HepG2 (cell line): ENCODE measurements around the gene SLC19A3. TPM values are rescaled to one million over a fixed set of nuclear protein-coding genes. Genes with fewer than 3 reads are reported as not detected.
"Not testable (repeated sequence)": the region's sequence is repeated elsewhere in the genome, so short reads cannot be mapped to it uniquely, and the experiment has no call there.

ENCODE experiments used
- ATAC-seq: fragments of 200-7000 bp; cut with Tn5 transposase; 3 replicates; pipeline ENCODE4 v1.9.1; 2020; ENCODE audit warnings: mild to moderate bottlenecking, moderate library complexity
- BruUV-seq: library from RNA; stranded (reverse); fragments of 400-500 nt; replicated peaks from 2 replicates; lab custom pipeline; 2021; lab: Mats Ljungman, UMichigan
- CTCF ChIA-PET: fragments of 300-600 bp; formaldehyde crosslinking; extraction: SDS; loops from one replicate; lab custom pipeline; 2021; ENCODE audit warnings: low total read pairs, inconsistent platforms, low intra/inter-chr PET ratio; lab: Yijun Ruan, JAX
- POLR2A ChIA-PET: fragments of 350-600 bp; sonication (Branson Sonifier 250); formaldehyde crosslinking; loops from one replicate; lab custom pipeline; 2020; ENCODE audit warnings: antibody characterized with exemption, inconsistent platforms; lab: Yijun Ruan, JAX
- DNase-seq: peaks from one replicate; pipeline ENCODE4 v3.0.0-alpha.2; 2015; ENCODE audit warnings: low spot score
- FAIRE-seq: peaks from 3 replicates; lab custom pipeline; 2011; peaks lifted over from hg19 to GRCh38; lab: Jason Lieb, UNC
- H2AFZ ChIP-seq: one replicate; pipeline ENCODE4 v1.6.1; 2011; ENCODE audit warnings: low read length, inconsistent platforms
- H3K27ac ChIP-seq: fragments of 300-600 bp; 3 replicates; pipeline ENCODE4 v1.8.0; 2011; ENCODE audit warnings: mixed run types, mild to moderate bottlenecking, mixed read lengths, low read length, inconsistent platforms; ENCODE audit not compliant: insufficient read depth; ENCODE audit errors: extremely low read length
- H3K27me3 ChIP-seq, 2 experiments: fragments of 200-600 bp in 1 of 2; 2 replicates in 1 of 2; 3 replicates in 1 of 2; pipeline versions ENCODE4 v1.6.0 to v1.8.0; 2011; ENCODE audit warnings: low read length in 2 of 2, mild to moderate bottlenecking in 2 of 2, moderate library complexity in 2 of 2, inconsistent platforms in 1 of 2; ENCODE audit not compliant: insufficient read depth in 2 of 2, control insufficient read depth in 1 of 2
- H3K36me3 ChIP-seq, 2 experiments: fragments of 200-600 bp in 1 of 2; replicated peaks in 1 of 2; 2 replicates in 1 of 2; 3 replicates in 1 of 2; pipeline versions ENCODE4 v1.5.1 to v1.8.0; 2011; ENCODE audit warnings: low read length in 2 of 2, inconsistent platforms in 1 of 2; ENCODE audit not compliant: insufficient read depth in 2 of 2, control insufficient read depth in 1 of 2
- H3K4me1 ChIP-seq: 2 replicates; pipeline ENCODE4 v1.5.1; 2012; ENCODE audit warnings: low read length, inconsistent platforms; ENCODE audit not compliant: insufficient read depth
- H3K4me2 ChIP-seq: 2 replicates; pipeline ENCODE4 v1.6.0; 2011; ENCODE audit warnings: low read depth, low read length, inconsistent platforms
- H3K4me3 ChIP-seq, 3 experiments: fragments of 200-600 bp in 1 of 3; sonication (generic), shearing (Covaris generic) in 1 of 3; replicated peaks in 1 of 3; 2 replicates each; pipeline ENCODE4 v1.5.1; 2011 to 2016; ENCODE audit warnings: low read length in 3 of 3, inconsistent platforms in 2 of 3, low read depth in 2 of 3, mild to moderate bottlenecking in 2 of 3, control low read depth in 1 of 3, mixed read lengths in 1 of 3; ENCODE audit not compliant: insufficient read depth in 1 of 3
- H3K79me2 ChIP-seq: one replicate; pipeline ENCODE4 v1.6.1; 2011; ENCODE audit warnings: low read length, inconsistent platforms; ENCODE audit not compliant: insufficient read depth
- H3K9ac ChIP-seq: 2 replicates; pipeline ENCODE4 v1.6.0; 2011; ENCODE audit warnings: mild to moderate bottlenecking, low read depth, low read length, inconsistent platforms; ENCODE audit not compliant: insufficient read depth
- H3K9me3 ChIP-seq: 2 replicates; pipeline ENCODE4 v1.5.1; 2012; ENCODE audit warnings: mild to moderate bottlenecking, low read length
- H4K20me1 ChIP-seq: 2 replicates; pipeline ENCODE4 v1.6.0; 2011; ENCODE audit warnings: inconsistent platforms, mild to moderate bottlenecking, low read length, moderate library complexity; ENCODE audit not compliant: insufficient read depth
- FOXA3 ChIP-seq: IDR thresholded peaks from 2 replicates; pipeline ENCODE4 v1.6.1; 2016; ENCODE audit warnings: missing genetic modification reagents, missing compliant biosample characterization
- HDAC2 ChIP-seq: sonication (generic); formaldehyde crosslinking; IDR thresholded peaks from 2 replicates; pipeline ENCODE4 v1.4.0; 2020; ENCODE audit warnings: missing genetic modification reagents
- SAP130 ChIP-seq: IDR thresholded peaks from 2 replicates; pipeline ENCODE4 v1.6.1; 2016; ENCODE audit warnings: low read depth
- ZFX ChIP-seq: sonication (generic); formaldehyde crosslinking; IDR thresholded peaks from 2 replicates; pipeline ENCODE4 v1.4.0; 2020; ENCODE audit warnings: mild to moderate bottlenecking, low read depth, missing genetic modification reagents, moderate library complexity
- ZMYM3 ChIP-seq: sonication (generic); formaldehyde crosslinking; IDR thresholded peaks from 2 replicates; pipeline ENCODE4 v1.5.1; 2020; ENCODE audit warnings: mild to moderate bottlenecking, missing genetic modification reagents
- ZMYM4 ChIP-seq: sonication (generic); formaldehyde crosslinking; IDR thresholded peaks from 2 replicates; pipeline ENCODE4 v1.8.1; 2023; ENCODE audit warnings: mild to moderate bottlenecking, missing genetic modification reagents
- ZNF205 ChIP-seq: IDR thresholded peaks from 2 replicates; pipeline ENCODE4 v1.6.1; 2018; ENCODE audit warnings: missing biosample characterization, missing genetic modification reagents
- ZNF280B ChIP-seq: sonication (generic); formaldehyde crosslinking; IDR thresholded peaks from 2 replicates; pipeline ENCODE4 v1.5.0; 2020; ENCODE audit warnings: missing genetic modification reagents, mild to moderate bottlenecking, borderline replicate concordance
- WGBS: methylation state at CpG from one replicate; pipeline ENCODE4 v1.1.6; 2017; ENCODE audit warnings: low lambda C conversion rate; 5-methylcytosine and 5-hydroxymethylcytosine counted together
- in situ Hi-C: cut with HindIII; loops from 2 replicates; pipeline ENCODE4 v1.10.0; 2017; ENCODE audit warnings: low pct_unique_long_range_greater_than_20kb; ENCODE audit not compliant: extremely low pct_ligation_motif_present
- intact Hi-C: fragments of 100-400 bp; cut with micrococcal nuclease; formaldehyde crosslinking; loops from one replicate; pipeline ENCODE4 v1.10.0; 2022; ENCODE audit not compliant: unreplicated experiment
- polyA plus RNA-seq, 8 experiments: library from polyadenylated mRNA; depleted of rRNA in 3 of 8; stranded (reverse) in 7 of 8; unstranded in 1 of 8; fragments of >200 nt; fragmentation: Illumina TruSeq in 4 of 8; extraction: Trizol in 4 of 8; gene quantifications; 2 replicates each; pipeline versions ENCODE4 v1.2.1 to v1.2.3, GENCODE V29; 2011 to 2016; ENCODE audit warnings: low read depth in 4 of 8, missing spikeins in 1 of 8, mixed read lengths in 1 of 8; ENCODE audit not compliant: insufficient read depth in 1 of 8
- total RNA-seq, 5 experiments: library from RNA; depleted of rRNA; stranded (reverse); fragments of >200 nt; fragmentation: Illumina TruSeq; extraction: Trizol; gene quantifications; 2 replicates each; pipeline ENCODE4 v1.2.3, GENCODE V29; 2016; ENCODE audit warnings: low read depth in 1 of 5
- TF ChIP-seq, protein P1 (sequence below): sonication (generic); formaldehyde crosslinking; IDR thresholded peaks from 2 replicates; pipeline ENCODE4 v1.8.0; 2022; ENCODE audit warnings: missing genetic modification reagents, mild to moderate bottlenecking, borderline replicate concordance
- TF ChIP-seq, protein P2 (sequence below): sonication (generic); formaldehyde crosslinking; IDR thresholded peaks from 2 replicates; pipeline ENCODE4 v1.5.1; 2020; ENCODE audit warnings: missing genetic modification reagents, mild to moderate bottlenecking, borderline replicate concordance

The SLC19A3 gene
- total and polyA plus RNA-seq, 2 of the 13 experiments (the other 11 are each of a cell fraction or from before 2014, with no cell fraction given) = 2.3 to 5.2 TPM

DNA sequence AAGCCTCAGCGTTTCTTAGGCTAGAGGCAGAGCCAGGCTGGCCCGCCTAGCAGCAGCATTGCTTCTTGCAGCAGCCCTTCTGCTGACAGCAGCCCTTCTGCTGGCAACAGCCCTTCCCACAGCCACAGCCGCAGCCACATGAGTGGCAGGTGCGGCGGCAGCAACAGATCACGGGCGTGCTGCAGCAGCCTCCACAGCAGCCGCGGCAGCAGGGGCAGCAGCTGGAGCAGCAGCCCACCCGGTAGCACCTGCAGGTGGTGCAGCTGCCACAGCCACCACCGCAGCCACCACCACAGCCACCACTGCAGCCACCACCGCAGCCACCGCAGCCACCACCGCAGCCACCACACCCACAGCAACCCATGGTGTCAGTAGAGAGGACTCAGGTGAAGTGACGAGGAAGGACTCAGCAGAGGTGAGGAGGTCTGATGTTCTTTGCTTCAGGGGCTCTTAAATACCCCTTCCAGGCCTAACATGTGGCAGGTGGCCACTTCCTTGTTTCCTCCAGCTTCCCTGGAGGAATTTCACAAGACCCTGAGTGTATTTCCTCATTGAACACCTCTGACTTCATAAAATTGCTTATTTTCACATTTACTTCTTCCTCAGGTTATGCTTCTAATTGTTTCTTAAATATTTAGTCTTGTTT, 6.7 kb upstream of the SLC19A3 start, which contains the start of gene SCYGR6:
Gene SCYGR6 (minus strand): TSS at position 364 of the 646 bp plus-strand sequence. CDS start 0 bp downstream, at position 364.
- no peaks in the 10 kb centered on the region for H3K79me2 ChIP-seq
- H3K27me3 ChIP-seq = no peaks in the 10 kb centered on the region
- H3K4me3 ChIP-seq = no peak within 1 kb of the TSS
- H3K36me3 ChIP-seq = no peaks in the 10 kb centered on the region
- ATAC-seq (no peak), FAIRE-seq (no peak), DNase-seq (no peak)
- no peaks in the 10 kb centered on the region for H3K9me3 ChIP-seq
- no peak within 1 kb of the TSS for H3K27ac ChIP-seq
- H2AFZ ChIP-seq = no peak within 1 kb of the TSS
- ChIA-PET CTCF (no interaction called here), POLR2A (no interaction called here)
- H3K9ac ChIP-seq = no peak within 1 kb of the TSS
- no peak within 1 kb of the TSS for H3K4me2 ChIP-seq
- no peaks in the 10 kb centered on the region for H4K20me1 ChIP-seq
- in situ Hi-C loops = no loop called here
- intact Hi-C loops = no loop called here
- BruUV-seq = no TSS peak
- H3K4me1 ChIP-seq = peaks cover 24% of the 10 kb centered on the region
- 0 out of 2 replicates have a peak, but pooled peaks have one; percentile 32 for TF ChIP-seq ZNF280B (CRISPR knock-in tag)
- TF ChIP-seq, protein P1, sequence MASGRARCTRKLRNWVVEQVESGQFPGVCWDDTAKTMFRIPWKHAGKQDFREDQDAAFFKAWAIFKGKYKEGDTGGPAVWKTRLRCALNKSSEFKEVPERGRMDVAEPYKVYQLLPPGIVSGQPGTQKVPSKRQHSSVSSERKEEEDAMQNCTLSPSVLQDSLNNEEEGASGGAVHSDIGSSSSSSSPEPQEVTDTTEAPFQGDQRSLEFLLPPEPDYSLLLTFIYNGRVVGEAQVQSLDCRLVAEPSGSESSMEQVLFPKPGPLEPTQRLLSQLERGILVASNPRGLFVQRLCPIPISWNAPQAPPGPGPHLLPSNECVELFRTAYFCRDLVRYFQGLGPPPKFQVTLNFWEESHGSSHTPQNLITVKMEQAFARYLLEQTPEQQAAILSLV (CRISPR knock-in tag) = no peak
- 66% methylated on average over 6 of the region's 15 CpGs for WGBS

DNA sequence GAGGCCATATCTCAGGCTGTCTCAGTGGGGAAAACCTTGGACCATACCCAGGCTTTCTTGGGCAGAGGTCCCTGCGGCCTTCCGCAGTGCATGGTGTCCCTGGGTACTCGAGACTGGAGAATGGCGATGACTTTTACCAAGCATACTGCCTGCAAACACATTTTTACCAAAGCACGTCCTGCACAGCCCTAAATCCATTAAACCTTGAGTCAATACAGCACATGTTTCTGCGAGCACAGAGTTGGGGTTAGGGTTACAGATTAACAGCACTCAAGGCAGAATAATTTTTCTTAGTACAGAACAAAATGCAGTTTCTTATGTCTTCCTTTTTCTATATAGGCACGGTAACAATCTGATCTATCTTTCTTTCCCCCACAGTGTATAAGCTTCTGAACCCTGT, 5.0 kb upstream of the SLC19A3 start:
- H3K36me3 ChIP-seq, POLR2A ChIA-PET, H4K20me1 ChIP-seq, FAIRE-seq, H3K27ac ChIP-seq, H3K27me3 ChIP-seq, H3K9me3 ChIP-seq, in situ Hi-C loops, DNase-seq, H3K79me2 ChIP-seq, H3K9ac ChIP-seq, CTCF ChIA-PET, intact Hi-C loops, ATAC-seq, H2AFZ ChIP-seq, BruUV-seq: not testable (repeated sequence)
- Histone ChIP-seq H3K4me1 (peaks cover 32% of the 10 kb centered on the region), H3K4me3 (peak overlapping the region; percentile 11 to 42 (median 24); a peak in 2 of 6 replicates), H3K4me2 (peak overlapping the region; percentile 68)
- WGBS = under 1% methylated on average over 7 of the region's 7 CpGs
- TF ChIP-seq ZNF205 = 0 out of 2 replicates have a peak, but pooled peaks have one; percentile 8
- 0 out of 2 replicates have a peak, but pooled peaks have one; percentile 17 for TF ChIP-seq FOXA3 (CRISPR knock-in tag)
- peak; percentile 31; the same call in 1 of the 2 replicates for TF ChIP-seq ZMYM3 (CRISPR knock-in tag)
- TF ChIP-seq, protein P2, sequence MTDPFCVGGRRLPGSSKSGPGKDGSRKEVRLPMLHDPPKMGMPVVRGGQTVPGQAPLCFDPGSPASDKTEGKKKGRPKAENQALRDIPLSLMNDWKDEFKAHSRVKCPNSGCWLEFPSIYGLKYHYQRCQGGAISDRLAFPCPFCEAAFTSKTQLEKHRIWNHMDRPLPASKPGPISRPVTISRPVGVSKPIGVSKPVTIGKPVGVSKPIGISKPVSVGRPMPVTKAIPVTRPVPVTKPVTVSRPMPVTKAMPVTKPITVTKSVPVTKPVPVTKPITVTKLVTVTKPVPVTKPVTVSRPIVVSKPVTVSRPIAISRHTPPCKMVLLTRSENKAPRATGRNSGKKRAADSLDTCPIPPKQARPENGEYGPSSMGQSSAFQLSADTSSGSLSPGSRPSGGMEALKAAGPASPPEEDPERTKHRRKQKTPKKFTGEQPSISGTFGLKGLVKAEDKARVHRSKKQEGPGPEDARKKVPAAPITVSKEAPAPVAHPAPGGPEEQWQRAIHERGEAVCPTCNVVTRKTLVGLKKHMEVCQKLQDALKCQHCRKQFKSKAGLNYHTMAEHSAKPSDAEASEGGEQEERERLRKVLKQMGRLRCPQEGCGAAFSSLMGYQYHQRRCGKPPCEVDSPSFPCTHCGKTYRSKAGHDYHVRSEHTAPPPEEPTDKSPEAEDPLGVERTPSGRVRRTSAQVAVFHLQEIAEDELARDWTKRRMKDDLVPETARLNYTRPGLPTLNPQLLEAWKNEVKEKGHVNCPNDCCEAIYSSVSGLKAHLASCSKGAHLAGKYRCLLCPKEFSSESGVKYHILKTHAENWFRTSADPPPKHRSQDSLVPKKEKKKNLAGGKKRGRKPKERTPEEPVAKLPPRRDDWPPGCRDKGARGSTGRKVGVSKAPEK (CRISPR knock-in tag) = peak; percentile 68; the same call in 1 of the 2 replicates
- TF ChIP-seq ZMYM4 (CRISPR knock-in tag) = peak; percentile 40; the same call in 1 of the 2 replicates
- peak; percentile 43; the same call in 1 of the 2 replicates for TF ChIP-seq ZFX (CRISPR knock-in tag)
- peak; percentile 50; the same call in 1 of the 2 replicates for TF ChIP-seq SAP130
- TF ChIP-seq HDAC2 (CRISPR knock-in tag) = 0 out of 2 replicates have a peak, but pooled peaks have one; percentile 21
